HL-60/S4 (cell line): ENCODE results near the gene EXOSC5.
"Not testable (repeated sequence)": the region's sequence is repeated elsewhere in the genome, so short reads cannot be mapped to it uniquely, and the experiment has no call there.

Source experiments
- in situ Hi-C: fragments of 300-500 bp; cut with MboI; formaldehyde crosslinking; loops from 2 replicates; pipeline ENCODE4 v1.14.3; 2022; ENCODE audit warnings: low sequenced_read_pairs

The EXOSC5 gene

GRCh38 chr19:41351339-41352245, 45.6 kb downstream of the EXOSC5 start:
- in situ Hi-C loops: no loop called here

DNA sequence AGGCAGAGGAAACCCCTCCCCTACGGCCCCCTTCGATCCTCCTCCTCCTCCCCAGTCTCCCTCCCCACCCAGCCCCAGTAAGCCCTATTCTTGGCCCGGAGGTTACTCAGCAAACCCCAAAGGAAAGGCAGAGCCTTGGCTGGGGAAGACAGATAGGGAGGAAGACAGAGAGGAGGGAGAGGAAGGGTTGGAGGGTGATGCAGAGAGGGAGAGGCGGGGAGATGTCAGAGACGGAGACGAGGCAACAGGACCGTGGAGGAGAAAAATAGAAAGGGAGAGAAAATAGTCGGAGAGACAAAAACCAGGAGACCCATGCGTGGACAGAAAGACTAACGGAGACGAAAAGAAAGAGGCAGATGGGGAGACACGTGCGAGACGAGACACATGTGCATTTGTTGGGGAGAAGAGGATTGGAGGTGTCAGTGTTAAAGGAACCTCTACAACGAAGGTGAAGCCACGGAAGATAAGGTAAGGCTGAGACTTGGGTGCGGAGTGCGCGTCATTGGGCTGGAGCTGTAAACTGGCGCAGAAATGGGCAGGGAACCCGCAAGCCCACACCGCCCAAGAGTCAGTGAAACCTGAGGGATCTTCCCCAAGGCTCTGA, 46.3 kb downstream of the EXOSC5 start:
- in situ Hi-C loops: no loop called here

GRCh38 chr19:41346916-41347315, 50.2 kb downstream of the EXOSC5 start:
- in situ Hi-C loops: not testable (repeated sequence)

GRCh38 chr19:41344162-41344561, 53.0 kb downstream of the EXOSC5 start:
- in situ Hi-C loops: no loop called here

- in situ Hi-C loops: no loop called here
Measured at GRCh38 chr19:41341669-41342490, 55.3 kb downstream of the EXOSC5 start.

DNA sequence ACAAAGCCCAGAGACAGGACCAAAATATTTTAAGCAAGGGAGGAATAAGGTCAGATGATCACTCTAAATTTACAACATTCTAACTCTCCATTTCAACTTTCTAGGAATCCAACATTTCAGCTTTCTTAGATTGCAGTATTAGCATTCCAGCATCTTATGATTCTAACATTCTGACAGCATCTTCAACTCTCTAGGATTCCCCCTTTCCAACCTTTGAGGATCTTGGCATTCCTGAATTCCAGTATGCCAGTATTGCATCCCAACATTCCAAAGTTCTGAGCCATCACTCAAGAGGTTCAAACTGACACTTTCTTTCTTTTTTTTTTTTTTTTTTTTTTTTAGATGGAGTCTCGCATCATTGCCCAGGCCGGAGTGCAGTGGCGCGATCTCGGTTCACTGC, 57.2 kb downstream of the EXOSC5 start:
- in situ Hi-C loops: no loop called here
